Measurements from ENCODE around the gene MRFAP1L1.
"Not testable (repeated sequence)": the region's sequence is repeated elsewhere in the genome, so short reads cannot be mapped to it uniquely, and the experiment has no call there.

MRFAP1L1 gene

DNA sequence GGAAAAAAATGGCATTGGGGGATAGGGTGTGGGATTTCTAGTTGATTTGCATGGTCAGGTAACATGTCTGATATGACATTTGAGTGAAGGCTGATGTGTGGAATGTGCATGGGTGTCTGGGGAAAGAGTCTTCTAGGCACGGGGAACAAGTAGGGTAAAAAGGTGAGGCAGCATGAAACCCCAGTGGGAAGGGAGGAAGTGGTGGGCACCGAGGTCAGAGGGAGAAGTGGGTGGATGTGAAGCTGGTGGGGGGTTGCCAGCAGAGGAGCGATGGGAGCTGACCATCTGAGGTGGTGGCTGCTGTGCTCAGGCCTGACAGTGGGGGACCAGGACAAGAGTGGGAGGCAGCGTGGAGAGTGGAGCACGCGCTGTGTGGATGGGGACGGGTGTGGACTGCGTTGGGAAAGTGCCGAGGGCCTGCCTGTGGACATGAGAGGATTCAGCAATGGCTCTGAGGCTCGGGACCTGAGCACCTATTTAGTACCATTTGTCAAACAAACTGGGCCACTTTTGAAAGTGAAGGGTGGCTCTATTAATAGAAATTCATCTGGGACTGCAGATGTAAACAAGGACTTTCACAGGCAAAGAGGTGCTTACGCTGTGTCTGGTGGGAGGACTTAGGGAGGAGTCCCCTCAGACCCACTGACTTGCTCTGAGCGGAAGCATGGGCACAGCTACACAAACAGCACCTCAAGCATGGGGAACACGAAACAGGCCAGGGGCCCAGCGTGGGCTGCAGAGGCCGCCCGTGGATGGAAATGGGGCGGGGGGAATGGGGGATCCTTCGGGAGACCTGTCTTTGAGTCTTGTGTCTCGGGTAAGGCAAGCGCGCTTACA lies 32.7 kb downstream of the MRFAP1L1 start:
- TF ChIP-seq, protein P1, sequence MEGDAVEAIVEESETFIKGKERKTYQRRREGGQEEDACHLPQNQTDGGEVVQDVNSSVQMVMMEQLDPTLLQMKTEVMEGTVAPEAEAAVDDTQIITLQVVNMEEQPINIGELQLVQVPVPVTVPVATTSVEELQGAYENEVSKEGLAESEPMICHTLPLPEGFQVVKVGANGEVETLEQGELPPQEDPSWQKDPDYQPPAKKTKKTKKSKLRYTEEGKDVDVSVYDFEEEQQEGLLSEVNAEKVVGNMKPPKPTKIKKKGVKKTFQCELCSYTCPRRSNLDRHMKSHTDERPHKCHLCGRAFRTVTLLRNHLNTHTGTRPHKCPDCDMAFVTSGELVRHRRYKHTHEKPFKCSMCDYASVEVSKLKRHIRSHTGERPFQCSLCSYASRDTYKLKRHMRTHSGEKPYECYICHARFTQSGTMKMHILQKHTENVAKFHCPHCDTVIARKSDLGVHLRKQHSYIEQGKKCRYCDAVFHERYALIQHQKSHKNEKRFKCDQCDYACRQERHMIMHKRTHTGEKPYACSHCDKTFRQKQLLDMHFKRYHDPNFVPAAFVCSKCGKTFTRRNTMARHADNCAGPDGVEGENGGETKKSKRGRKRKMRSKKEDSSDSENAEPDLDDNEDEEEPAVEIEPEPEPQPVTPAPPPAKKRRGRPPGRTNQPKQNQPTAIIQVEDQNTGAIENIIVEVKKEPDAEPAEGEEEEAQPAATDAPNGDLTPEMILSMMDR (IDR thresholded peaks at IDR 0.05; ENCODE audit: insufficient read depth, missing control alignments): no peak
- FAIRE-seq (no peak), DNase-seq (ENCODE audit: insufficient read length, low spot score) (no peak)

DNA sequence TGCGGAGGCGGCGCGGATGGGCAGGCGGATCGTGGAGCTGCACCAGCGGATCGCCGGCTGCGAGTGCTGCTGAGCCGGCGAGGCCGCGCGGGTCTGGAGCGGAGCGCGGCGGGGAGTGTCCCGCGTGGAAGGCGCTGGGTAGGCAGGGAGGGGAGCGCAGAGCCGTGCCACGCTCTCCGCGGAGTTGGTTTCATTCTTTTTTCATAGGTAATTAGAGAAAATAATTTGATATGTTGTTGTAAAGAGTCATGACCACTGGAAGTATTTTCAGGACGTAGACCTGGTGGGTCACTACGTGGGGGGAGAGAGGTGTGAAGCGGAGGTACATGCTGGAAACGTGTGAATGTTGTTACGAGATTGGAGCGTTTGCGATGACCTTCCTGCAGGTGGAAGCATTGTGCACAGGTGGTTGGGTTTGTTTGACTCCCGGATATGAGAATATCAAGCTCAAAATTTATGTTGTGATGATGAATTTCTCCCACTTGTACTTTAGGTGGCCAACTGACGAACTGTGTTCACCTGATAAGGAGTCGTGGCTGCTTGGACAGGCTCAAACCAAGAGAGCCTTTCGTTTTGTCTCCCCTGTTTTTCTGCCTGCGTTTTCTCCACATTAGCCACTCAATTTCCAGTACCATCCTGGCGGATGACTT lies 35.0 kb downstream of the MRFAP1L1 start:
- no peak for FAIRE-seq
- DNase-seq (ENCODE audit: insufficient read length, low spot score): no peak
- TF ChIP-seq, protein P1 (IDR thresholded peaks at IDR 0.05; ENCODE audit: insufficient read depth, missing control alignments): peak; percentile 18

DNA sequence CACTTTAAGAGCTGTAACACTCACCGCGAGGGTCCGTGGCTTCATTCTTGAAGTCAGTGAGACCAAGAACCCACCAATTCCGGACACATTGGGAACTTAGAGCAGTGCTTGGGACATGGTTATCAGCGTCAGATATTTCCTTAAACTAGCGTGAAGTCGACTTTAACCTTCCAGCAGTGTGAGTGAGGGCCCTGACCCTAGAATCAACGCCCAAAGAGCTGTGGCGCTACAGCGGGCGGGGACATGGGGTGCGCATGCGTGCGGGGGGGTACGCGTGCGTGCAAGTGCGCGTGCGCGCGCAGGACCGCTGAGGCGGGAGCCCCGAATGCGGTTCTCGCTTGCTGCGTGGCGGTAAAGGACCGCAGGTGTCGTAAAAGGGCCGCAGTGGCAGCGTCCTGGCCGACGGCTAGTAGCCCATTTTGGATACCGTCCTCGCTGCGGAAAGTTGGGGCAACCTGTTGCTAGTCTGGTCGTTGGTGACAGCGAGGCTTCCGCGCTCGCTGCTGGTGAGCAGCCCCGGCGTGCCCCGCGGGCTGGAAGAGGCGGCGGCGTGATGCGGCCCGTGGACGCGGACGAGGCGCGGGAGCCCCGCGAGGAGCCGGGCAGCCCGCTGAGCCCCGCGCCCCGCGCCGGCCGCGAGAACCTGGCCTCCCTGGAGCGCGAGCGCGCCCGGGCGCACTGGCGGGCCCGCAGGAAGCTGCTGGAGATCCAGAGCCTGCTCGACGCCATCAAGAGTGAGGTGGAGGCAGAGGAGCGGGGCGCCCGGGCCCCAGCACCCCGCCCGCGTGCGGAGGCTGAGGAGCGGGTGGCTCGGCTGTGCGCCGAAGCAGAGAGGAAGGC lies 35.8 kb downstream of the MRFAP1L1 start:
- peak; percentile 90 for DNase-seq (ENCODE audit: insufficient read length, low spot score)
- FAIRE-seq: no peak
- TF ChIP-seq, protein P1 (IDR thresholded peaks at IDR 0.05; ENCODE audit: insufficient read depth, missing control alignments): no peak

GRCh38 chr4:6673191-6673659 lies 36.4 kb downstream of the MRFAP1L1 start:
- not testable (repeated sequence) for DNase-seq (ENCODE audit: insufficient read length, low spot score); FAIRE-seq

DNA sequence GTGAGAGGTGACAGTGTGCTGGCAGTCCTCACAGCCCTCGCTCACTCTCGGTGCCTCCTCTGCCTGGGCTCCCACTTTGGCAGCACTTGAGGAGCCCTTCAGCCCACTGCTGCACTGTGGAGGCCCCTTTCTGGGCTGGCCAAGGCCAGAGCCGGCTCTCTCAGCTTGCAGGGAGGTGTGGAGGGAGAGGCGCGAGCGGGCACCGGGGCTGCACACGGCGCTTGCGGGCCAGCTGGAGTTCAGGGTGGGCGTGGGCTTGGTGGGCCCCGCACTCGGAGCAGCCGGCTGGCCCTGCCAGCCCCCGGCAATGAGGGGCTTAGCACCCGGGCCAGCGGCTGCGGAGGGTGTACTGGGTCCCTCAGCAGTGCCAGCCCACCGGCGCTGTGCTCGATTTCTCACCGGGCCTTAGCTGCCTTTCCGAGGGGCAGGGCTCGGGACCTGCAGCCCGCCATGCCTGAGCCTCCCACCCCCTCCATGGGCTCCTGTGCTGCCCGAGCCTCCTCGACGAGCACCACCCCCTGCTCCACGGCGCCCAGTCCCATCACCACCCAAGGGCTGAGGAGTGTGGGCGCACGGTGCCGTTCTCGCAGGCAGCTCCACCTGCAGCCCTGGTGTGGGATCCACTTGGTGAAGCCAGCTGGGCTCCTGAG lies 37.0 kb downstream of the MRFAP1L1 start:
- DNase-seq (ENCODE audit: insufficient read length, low spot score); FAIRE-seq: not testable (repeated sequence)

- FAIRE-seq (no peak), DNase-seq (ENCODE audit: insufficient read length, low spot score) (no peak)
- TF ChIP-seq, protein P1 (IDR thresholded peaks at IDR 0.05; ENCODE audit: insufficient read depth, missing control alignments): no peak
Observed at GRCh38 chr4:6672131-6672530, 37.5 kb downstream of the MRFAP1L1 start.

DNA sequence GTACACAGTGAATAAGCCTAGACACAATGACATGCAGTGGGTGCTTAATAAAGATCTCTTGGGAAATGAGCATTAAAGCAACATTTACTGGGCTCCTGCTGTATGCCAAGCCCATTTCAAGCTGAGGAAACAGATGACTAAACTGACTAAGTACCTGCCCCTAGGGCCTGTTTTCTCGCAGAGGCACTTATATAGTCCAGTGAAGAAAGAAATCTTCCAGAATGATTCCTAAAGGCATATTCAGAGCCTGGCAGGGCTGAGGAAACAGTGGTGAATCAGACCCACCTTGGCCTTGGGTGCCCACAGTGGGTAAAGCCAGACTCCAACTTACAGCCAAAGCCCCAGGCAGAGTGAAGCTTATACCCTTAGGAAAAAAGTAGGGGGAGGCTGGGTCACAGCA lies 38.0 kb downstream of the MRFAP1L1 start:
- TF ChIP-seq, protein P1 (IDR thresholded peaks at IDR 0.05; ENCODE audit: insufficient read depth, missing control alignments): no peak
- DNase-seq (ENCODE audit: insufficient read length, low spot score) (no peak), FAIRE-seq (no peak)
